Activated effector memory CD4-positive, alpha-beta T cell treated with Interleukin-2 at 50 U/mL for 16 hours (primary cell): ENCODE data around the gene TTC23L.

Experiments used
- DNase-seq: peaks from one replicate; pipeline ENCODE4 v3.0.0-alpha.2; 2020

The TTC23L gene

GRCh38 chr5:34924462-34924765, 85.5 kb downstream of the TTC23L start:
- DNase-seq: no peak

- DNase-seq: no peak
These were observed 87.4 kb downstream of the TTC23L start for GRCh38 chr5:34926318-34926888.

GRCh38 chr5:34927785-34928184, 88.8 kb downstream of the TTC23L start:
- no peak for DNase-seq

GRCh38 chr5:34928267-34928666, 89.3 kb downstream of the TTC23L start:
- DNase-seq: no peak

GRCh38 chr5:34929134-34929719, 90.3 kb downstream of the TTC23L start, which contains the start of gene DNAJC21:
TSS of gene DNAJC21 (plus strand) at chr5:34929559. CDS start at chr5:34929820, 261 bp downstream.
- DNase-seq: peak; percentile 98

DNA sequence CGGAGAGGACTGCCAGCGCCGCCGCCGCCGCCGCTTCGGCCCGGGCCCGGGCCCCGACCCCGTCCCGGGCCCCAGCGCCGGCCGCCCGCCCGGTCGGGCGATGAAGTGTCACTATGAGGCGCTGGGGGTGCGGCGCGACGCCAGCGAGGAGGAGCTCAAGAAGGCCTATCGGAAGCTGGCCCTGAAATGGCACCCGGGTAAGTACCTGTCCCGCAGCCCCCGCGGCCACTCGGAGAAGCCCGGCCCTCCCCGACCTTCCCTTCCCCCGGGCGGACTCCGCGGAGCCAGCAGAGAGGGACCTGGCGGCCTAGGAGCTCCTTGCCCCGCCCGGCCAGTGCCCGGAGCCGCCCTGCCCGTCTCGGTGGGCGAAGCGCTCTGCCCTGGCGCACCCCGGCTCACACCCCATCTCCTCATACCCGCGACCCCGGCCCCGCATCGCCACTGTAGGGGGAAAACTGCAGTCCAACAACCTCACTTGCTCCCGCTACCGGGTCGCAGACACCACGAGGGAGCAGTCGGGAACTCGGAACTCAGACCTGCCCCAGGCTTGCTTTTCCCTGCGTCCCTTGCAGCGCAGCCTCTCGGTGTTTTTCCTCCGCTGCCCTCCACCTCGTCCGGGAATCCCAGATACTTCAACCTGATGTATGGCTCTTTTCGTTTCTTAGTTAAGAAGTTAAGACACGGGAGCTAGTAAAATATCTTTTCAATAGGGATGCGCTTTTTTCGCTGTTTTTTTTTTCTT, 90.9 kb downstream of the TTC23L start:
- peak; percentile 75 for DNase-seq

- DNase-seq: no peak
These were observed 91.5 kb downstream of the TTC23L start for GRCh38 chr5:34930462-34930844.

GRCh38 chr5:34930870-34931269, 91.9 kb downstream of the TTC23L start:
- DNase-seq: no peak

DNA sequence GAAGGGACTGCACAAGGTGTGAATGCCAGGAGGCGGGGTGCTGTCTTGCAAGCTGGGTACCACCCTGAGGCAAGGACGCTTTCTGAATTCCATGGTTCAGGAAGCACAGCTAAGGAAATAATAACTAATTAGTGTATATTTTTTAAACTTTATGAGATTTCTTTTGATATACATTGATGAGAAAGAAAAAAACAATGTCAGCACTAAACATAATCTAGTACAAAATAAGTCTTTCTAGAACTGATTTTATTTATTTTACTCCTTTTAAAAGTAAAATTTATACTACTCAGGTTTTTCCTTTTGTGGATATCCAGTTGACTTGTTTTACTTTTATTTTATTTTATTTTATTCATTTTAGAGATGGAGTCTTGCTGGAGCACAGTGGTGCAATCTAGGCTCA, 94.0 kb downstream of the TTC23L start:
- no peak for DNase-seq

GRCh38 chr5:34941936-34942335, 103.0 kb downstream of the TTC23L start:
- no peak for DNase-seq

GRCh38 chr5:34944044-34944443, 105.1 kb downstream of the TTC23L start:
- DNase-seq: no peak

DNA sequence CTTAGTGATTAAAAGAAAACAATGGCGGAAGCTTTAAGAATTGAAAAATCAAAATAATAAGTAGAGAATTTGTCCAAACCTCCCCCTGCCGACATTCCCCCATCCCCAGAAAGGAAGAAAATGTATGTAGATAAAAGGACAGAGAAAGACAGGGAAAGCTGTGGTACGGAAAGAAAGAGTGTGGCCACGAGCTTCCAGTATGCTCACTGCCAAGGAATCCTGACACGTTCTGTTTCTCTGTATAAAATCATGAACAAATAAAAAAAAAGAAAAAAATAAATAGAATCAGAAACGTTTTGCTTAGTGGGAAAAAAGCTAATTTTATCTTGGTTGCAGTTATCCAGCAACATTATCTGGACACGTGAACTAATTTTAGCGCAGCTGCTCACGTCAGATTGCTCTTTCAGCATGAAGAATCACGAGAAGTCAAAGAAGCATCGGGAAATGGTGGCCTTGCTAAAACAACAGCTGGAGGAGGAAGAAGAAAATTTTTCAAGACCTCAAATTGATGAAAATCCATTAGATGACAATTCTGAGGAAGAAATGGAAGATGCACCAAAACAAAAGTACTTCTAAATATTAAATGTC, 105.6 kb downstream of the TTC23L start:
- DNase-seq: no peak
